ENCODE data around the gene USP17L24.
"Not testable (repeated sequence)": the region's sequence is repeated elsewhere in the genome, so short reads cannot be mapped to it uniquely, and the experiment has no call there.

The USP17L24 gene

GRCh38 chr4:9353338-9353737, 28.4 kb downstream of the USP17L24 start, which contains the start of gene USP17L29:
Gene USP17L29, plus strand, starts transcription at chr4:9353638. Its CDS starts 0 bp downstream, at chr4:9353638.
- H3K4me1 ChIP-seq (ENCODE audit: control insufficient read depth, insufficient read depth, low read depth, low read length); H3K36me3 ChIP-seq (ENCODE audit: control insufficient read depth in 1 of 2, insufficient read depth in 2 of 2, low read depth in 1 of 2, low read length in 2 of 2); H3K23ac ChIP-seq (ENCODE audit: low read length in 2 of 2); H3K27me3 ChIP-seq (ENCODE audit: control insufficient read depth in 1 of 2, insufficient read depth in 1 of 2, low read length in 2 of 2); H4K91ac ChIP-seq (ENCODE audit: low read length); H3K27ac ChIP-seq (ENCODE audit: low read length, poor library complexity, severe bottlenecking); H3K9ac ChIP-seq (ENCODE audit: low read length); H4K8ac ChIP-seq (ENCODE audit: low read length); H2AK5ac ChIP-seq (ENCODE audit: low read length, severe bottlenecking); H2BK5ac ChIP-seq (ENCODE audit: low read depth, low read length, poor library complexity, severe bottlenecking); H2AFZ ChIP-seq (ENCODE audit: low read depth, low read length); H2BK15ac ChIP-seq (ENCODE audit: low read depth, poor library complexity, severe bottlenecking); H3K4ac ChIP-seq (ENCODE audit: low read depth in 1 of 2, low read length in 2 of 2); DNase-seq; H3K79me1 ChIP-seq (replicated peaks; ENCODE audit: low read length, poor library complexity, severe bottlenecking); H3K9me3 ChIP-seq (ENCODE audit: control insufficient read depth, low read length); H3K4me3 ChIP-seq (ENCODE audit: insufficient read depth in 1 of 2, low read depth in 1 of 2, low read length in 2 of 2); H3K18ac ChIP-seq (ENCODE audit: low read depth in 1 of 2, low read length in 2 of 2); H2BK120ac ChIP-seq (ENCODE audit: low read depth, low read length); H2BK12ac ChIP-seq (ENCODE audit: low read length in 2 of 2); H3K14ac ChIP-seq (ENCODE audit: low read length in 2 of 2); H3K4me2 ChIP-seq (ENCODE audit: low read length, poor library complexity, severe bottlenecking): not testable (repeated sequence)
- WGBS, result no CpG with 5 or more reads among the region's 15 CpGs

GRCh38 chr4:9362829-9363228, 37.9 kb downstream of the USP17L24 start, which contains the start of gene USP17L30:
Gene USP17L30, plus strand, starts transcription at chr4:9363129. Its CDS starts 0 bp downstream, at chr4:9363129.
- not testable (repeated sequence) for H3K36me3 ChIP-seq (ENCODE audit: control insufficient read depth in 1 of 2, insufficient read depth in 2 of 2, low read depth in 1 of 2, low read length in 2 of 2); H3K4me1 ChIP-seq (ENCODE audit: control insufficient read depth, insufficient read depth, low read depth, low read length); H3K9me3 ChIP-seq (ENCODE audit: control insufficient read depth, low read length); H3K4me2 ChIP-seq (ENCODE audit: low read length, poor library complexity, severe bottlenecking); H2BK120ac ChIP-seq (ENCODE audit: low read depth, low read length); H3K4me3 ChIP-seq (ENCODE audit: insufficient read depth in 1 of 2, low read depth in 1 of 2, low read length in 2 of 2); H3K27me3 ChIP-seq (ENCODE audit: control insufficient read depth in 1 of 2, insufficient read depth in 1 of 2, low read length in 2 of 2); H3K79me1 ChIP-seq (replicated peaks; ENCODE audit: low read length, poor library complexity, severe bottlenecking); H2AFZ ChIP-seq (ENCODE audit: low read depth, low read length); H2BK5ac ChIP-seq (ENCODE audit: low read depth, low read length, poor library complexity, severe bottlenecking); H2BK12ac ChIP-seq (ENCODE audit: low read length in 2 of 2); DNase-seq; H3K4ac ChIP-seq (ENCODE audit: low read depth in 1 of 2, low read length in 2 of 2); H2AK5ac ChIP-seq (ENCODE audit: low read length, severe bottlenecking); H3K14ac ChIP-seq (ENCODE audit: low read length in 2 of 2); H3K9ac ChIP-seq (ENCODE audit: low read length); H4K8ac ChIP-seq (ENCODE audit: low read length); H2BK15ac ChIP-seq (ENCODE audit: low read depth, poor library complexity, severe bottlenecking); H3K27ac ChIP-seq (ENCODE audit: low read length, poor library complexity, severe bottlenecking); H4K91ac ChIP-seq (ENCODE audit: low read length); H3K23ac ChIP-seq (ENCODE audit: low read length in 2 of 2); H3K18ac ChIP-seq (ENCODE audit: low read depth in 1 of 2, low read length in 2 of 2)
- no CpG with 5 or more reads among the region's 15 CpGs for WGBS

Measured in mesenchymal stem cell (in vitro differentiated cells and primary cell).